A549 (cell line): ENCODE results near the gene NKX6-2.

Experiments used
- CHD2 ChIP-seq: fragments of 150-350 bp; IDR thresholded peaks from 2 replicates; pipeline ENCODE4 v1.6.1; 2014; ENCODE audit warnings: low read length; ENCODE audit not compliant: partially characterized antibody
- CHD4 ChIP-seq: fragments of 200-600 bp; sonication (generic); IDR thresholded peaks from 2 replicates; pipeline ENCODE4 v1.6.1; 2016; ENCODE audit warnings: antibody characterized with exemption, mild to moderate bottlenecking, borderline replicate concordance
- CTCF ChIP-seq: fragments of >200 bp; sonication (Bioruptor Twin); formaldehyde crosslinking; IDR thresholded peaks from 3 replicates; pipeline ENCODE4 v1.5.1; 2016
- KDM1A ChIP-seq: fragments of 200-600 bp; sonication (generic); IDR thresholded peaks from 2 replicates; pipeline ENCODE4 v1.6.1; 2016; ENCODE audit warnings: low read depth, mild to moderate bottlenecking
- MAX ChIP-seq: IDR thresholded peaks from 2 replicates; pipeline ENCODE4 v1.6.1; 2012
- NFE2L2 ChIP-seq: fragments of 150-350 bp; conservative IDR thresholded peaks from 2 replicates; pipeline ENCODE4 v1.6.1; 2014; ENCODE audit warnings: low read length
- NR3C1 ChIP-seq: fragments of >200 bp; sonication (Bioruptor Twin); formaldehyde crosslinking; IDR thresholded peaks from 3 replicates; pipeline ENCODE4 v1.6.1; 2017
- PBX3 ChIP-seq: IDR thresholded peaks from 2 replicates; pipeline ENCODE4 v1.6.1; 2012
- POLR2AphosphoS2 ChIP-seq: conservative IDR thresholded peaks from 2 replicates; pipeline ENCODE4 v1.6.1; 2012; ENCODE audit warnings: low read length, improper control_type of control experiment, inconsistent platforms
- USF2 ChIP-seq: fragments of 450-650 bp; IDR thresholded peaks from 2 replicates; pipeline ENCODE4 v1.6.1; 2014; ENCODE audit warnings: antibody characterized with exemption

GRCh38 chr10:132786884-132787494, 1.0 kb upstream of the NKX6-2 start:
- TF ChIP-seq NFE2L2 = no peak
- no peak for TF ChIP-seq MAX
- TF ChIP-seq PBX3 = no peak
- TF ChIP-seq CTCF = no peak
- TF ChIP-seq KDM1A = no peak
- TF ChIP-seq USF2 = no peak
- TF ChIP-seq CHD4 = no peak
- TF ChIP-seq CHD2 = no peak
- no peak for TF ChIP-seq POLR2AphosphoS2
- TF ChIP-seq NR3C1 = no peak
